Right kidney (tissue), 1 donor: ENCODE data around the gene NEURL3.
"Not testable (repeated sequence)": the region's sequence is repeated elsewhere in the genome, so short reads cannot be mapped to it uniquely, and the experiment has no call there.

Source experiments
- DNase-seq: peaks from one replicate; pipeline ENCODE4 v3.0.0-alpha.2; 2016

Gene NEURL3

DNA sequence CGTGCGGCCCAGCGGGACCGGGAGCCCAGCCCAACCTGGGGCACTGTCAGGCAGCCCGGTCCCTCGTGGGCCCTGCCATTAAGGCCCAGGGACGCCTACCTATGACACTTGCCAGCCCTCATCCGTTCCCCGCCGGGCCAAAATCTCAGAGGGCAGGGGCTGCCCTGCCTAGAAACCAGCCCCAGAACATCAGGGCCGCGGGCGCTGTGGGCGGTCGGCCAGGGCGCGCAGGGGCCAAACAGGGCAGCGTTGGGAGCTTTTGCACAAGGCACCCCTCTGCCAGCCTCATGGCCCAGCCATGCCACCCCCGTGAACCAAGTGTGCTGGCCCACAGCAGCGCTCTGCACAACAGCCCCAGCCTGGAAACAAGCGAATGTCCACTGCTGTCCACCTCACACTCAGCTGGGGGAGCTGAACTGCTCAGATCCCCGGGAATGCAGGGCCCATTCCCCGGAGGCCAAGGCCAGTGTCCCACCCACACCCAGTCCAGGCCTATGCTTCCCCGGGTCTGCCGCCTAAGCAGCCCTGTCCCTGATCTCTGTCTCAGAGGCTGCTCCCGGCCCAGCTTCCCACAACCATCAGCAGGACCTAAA lies 3.5 kb upstream of the NEURL3 start:
- DNase-seq = peak; percentile 8

DNA sequence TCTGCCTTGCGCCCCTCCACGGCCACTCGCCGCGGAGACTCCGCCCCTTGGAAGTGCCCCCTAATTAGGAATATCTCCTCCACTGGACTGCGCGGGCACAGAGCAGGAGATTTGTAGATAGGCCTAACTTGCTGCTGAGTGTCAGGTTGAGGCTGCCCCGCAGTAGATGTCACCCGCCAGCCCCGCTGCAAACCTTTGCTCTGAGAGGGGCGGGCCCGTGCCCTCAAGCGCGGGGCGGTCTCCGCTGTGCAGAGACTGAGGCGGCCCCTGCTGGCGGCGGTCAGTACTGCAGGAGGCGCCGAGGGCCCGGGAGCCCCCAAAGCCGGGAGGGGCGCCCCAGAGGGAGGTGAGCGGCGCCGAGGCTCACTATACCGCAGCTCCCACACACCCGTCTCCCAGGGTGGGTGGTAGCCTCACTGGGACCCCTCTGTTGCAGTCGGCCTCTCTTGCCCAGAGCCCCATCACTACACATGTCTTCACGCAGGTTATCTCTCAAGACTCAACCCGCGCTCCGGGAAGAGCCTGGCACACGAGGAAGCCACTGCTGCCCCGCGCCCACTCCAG lies 2.9 kb upstream of the NEURL3 start:
- DNase-seq = peak; percentile 89

DNA sequence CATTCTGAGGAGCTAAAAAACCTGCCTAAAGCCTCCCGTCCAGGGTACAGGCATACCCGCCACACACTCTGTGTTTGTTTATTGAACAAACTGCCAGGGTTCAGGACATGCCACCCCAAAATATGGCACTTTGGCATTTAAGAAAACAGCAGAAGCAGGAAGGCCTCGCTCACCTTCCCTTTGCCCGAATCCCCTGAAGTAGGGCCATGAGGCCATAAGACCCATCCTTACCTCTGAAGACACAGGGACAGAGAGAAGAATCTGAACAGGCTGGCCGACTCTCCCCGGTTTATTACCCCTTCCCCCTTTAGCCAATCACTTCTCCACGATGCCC lies 1.7 kb upstream of the NEURL3 start:
- no peak for DNase-seq

DNA sequence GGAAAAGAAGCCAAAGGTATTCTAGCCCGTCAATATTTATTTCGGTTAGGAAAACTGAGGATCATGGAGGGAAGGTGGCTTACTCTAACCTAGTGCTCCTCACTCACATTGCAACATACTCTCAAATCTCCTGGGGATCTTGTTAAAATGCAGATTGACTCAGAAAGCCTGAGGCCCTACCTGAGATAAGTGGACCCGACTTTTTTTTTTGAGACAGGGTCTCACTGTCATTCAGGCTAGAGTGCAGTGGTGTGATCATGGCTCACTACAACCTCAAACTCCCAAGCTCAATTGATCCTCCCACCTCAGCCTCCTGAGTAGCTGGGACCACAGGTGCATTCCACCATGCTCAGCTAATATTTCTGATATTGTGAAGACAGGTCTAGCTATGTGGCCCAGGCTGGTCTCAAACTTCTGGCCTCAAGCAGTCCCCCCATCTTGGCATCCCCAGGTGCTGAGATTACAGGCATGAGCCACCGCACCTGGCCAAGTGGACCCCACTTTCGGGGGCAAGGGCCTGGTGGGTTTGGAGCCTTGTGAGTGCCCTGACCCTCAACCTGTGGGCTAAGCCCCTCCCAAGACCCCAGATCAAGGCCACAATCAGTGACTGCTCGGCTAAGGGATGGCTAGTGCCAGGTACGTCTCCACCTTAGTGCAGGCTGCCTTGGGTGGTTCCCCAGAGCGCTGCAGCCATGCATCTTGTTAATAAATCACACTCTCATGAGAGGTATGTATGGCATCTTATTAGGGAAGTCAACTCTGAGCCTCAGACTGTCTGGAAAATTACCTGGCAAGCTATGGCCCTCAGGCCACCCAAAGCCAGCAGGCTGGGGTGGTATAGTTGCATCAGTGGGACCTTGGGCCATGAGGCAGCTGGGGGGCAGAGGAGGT lies 1.1 kb upstream of the NEURL3 start:
- DNase-seq = no peak

DNA sequence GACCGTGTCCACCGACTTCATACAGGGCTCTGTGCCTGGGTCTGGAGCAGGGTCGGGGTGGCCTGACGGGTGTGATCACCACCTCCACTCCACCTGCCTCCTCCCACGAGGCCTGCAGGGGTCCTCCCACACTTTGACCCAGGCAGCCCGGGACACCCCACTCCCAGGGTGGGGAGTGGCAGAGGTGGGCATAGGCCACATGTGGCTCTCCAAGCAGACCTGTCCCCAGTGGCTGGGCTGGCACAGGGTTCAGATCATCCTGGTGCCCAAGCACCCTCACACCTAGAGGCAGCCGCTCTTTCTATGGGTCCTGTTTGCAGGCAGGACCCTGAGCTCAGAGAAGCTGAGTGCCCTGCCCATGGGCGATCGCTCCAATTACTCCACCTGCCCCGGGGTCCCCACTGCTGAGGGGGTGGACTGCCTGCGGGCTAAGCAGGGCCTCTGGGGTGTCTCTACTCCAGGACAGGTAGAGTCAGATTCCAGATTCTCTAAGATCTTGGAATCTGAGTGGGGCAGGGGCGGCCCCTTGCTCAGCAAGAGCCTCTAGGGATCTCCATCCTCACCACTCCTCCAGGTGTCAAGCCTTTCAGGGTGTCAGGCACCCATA lies 1.4 kb downstream of the NEURL3 start:
- DNase-seq = no peak

DNA sequence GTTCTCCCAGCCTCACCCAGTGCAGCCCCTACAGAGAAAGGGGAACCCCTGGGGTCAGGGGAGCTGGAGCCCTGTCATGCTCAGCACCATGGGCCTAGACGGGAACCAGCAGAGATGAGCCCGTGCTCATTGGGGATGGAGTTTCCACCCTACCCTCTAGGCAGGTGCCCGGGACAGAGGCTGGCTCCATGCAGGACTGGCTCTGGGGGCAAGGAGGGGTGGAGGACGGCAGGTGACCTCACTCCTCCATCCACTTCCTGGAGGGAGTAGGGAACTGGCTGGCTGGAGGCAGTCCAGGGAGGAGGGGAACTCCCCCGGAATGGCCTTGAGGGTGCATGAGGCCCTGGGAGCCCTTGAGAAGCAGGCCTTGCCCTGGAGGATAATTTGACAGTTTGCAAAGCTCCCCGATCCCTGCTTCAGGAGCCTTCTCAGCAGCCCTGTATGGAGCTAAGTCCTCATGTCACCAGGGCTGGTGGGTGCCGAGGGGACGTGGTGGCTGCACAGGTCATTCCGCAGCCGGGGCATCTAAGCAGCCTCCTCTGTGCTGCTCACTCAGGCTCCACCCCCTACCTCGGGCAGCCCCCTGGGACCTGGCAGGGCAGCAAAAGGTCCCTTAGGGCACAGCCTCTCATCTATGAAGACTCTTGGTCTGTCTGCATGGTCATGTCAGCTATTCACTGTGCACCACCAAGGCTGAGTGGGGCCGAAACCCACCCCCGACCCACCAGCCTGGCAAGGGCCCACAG lies 2.1 kb downstream of the NEURL3 start:
- no peak for DNase-seq

DNA sequence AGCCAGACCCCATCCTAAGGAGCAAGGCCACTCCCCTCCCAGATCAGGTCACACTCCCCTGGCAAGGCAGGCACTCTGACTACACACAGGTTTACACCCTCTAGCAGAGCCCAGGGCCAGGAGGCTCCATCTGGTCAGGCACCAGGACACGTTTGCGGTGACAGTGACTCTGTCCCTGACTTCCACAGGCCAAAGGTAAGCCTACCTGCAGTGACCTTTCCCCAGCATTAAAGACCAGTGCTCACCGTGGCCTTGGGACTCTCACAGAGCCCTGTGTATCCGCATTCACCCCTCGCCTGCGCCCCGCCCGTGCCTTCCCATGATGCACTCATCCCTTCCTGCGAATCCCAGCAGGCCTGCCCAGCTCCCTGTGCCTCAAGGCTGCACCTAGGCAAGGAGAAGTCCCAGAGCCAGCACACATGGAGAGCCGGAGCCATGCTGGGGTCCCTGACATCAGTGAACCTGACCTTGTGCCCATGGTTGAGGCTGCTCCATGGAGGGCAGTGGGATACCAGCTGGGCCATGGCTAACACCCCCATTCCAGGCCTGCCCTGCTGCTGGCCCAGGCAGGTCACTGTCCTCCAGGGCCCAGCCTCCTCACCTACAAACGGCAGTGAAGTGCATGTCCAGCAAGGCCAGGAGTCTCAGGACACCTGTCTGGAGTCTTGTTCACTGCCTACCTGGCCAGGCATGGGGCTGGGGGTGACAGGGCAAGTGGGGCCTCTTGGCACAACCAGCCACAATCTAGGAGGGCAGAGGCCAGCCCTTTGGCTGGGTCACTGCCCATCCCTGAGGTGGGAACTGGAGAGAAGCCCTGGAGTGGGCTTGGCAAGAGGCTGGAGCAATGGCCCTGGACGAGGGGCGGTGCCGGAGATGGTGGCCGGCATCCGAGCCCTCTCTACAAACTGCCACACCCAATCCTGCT lies 3.0 kb downstream of the NEURL3 start:
- no peak for DNase-seq

DNA sequence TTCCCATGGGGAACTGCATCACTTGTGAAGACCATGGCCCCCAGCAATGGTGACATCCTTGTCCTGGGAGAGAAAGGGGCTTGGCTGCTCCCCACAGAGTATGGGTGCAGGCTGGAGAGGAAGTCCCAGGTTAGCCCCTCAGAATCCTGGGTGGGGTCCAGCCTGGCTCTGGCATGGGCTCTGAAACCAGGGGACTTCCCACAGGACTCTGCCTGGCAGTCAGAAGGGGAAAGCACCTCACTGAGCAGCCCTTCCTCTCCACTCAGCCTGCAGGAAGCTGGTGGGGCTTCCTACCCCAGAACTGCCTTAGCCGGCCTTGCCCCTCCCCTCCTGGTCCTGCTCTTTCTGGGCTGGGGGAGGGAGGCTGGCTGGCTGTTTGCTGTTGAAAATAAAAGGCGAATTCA lies 3.7 kb downstream of the NEURL3 start:
- no peak for DNase-seq

DNA sequence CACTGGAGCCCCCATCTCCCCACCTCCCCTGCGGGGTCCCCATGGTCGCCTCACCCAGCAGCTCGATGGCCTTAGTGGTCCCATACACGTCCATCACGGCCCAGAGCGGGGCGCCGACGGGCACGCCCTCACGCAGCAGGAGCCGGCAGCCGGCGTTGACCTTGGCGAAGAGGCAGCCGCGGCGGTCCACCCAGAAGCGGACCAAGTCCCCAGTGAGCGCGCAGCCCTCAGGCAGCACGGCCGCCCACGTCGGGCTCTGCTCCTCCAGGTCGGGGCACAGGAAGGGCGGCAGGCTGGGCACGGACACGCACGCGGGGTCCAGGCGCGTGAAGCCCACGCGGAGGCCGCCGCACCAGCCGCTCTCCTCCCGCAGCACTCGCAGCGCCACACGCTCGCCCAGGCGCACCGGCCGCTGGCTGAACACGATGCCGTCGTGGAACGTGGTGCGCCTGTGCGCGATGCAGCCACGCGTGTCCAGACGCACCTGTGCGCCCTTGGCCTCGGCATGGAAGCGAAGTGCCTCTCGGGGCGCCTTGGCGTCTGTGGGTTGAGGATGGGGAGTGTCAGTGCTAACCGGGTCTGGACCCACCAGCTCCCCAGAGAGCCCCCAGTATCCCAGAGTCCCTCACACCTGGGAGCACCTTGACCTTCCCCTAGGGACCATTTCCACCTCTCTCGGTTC lies 4.6 kb downstream of the NEURL3 start:
- no peak for DNase-seq

DNA sequence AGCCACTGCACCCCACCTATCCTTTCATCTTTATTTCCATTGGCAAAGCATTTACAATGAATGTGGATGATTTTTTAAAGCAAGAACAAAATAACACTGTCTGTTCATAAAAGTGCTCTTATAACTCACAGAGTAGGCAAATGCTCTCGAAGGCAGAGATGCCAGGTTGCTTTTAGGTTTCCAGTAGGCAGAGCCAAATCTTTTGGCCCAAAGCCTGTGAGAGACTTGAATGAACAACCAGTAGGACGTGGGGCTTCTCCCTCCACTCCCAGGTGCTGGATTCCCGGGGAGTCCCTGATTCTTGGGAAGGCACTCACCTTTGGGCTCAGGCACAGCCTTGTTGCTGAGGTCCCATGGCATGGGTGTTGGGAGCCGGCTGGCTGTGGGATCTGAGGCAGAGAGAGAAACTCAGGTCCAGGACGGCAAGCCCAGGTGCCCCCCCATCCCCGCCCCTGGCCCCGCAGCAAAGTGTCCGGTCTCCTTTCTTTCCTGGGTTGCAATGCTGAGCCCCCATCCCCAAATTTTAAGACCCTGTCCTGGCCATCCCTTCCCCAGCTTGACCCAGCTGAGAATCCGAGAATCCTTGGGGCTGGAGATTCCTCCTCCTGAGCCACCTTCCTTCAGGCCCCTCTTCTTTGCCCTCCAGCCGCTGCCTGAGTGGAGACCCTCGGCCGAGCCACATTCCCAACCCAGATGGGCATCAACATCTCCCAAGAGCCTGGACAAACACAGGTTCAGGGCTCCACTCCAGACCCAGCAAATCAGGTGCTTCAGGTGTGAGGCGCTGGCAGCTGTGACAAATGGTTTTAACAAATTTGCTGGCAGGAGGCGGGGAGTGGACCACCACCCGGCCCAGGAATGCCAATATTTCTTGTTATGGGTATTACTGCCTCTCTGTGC lies 5.8 kb downstream of the NEURL3 start:
- no peak for DNase-seq

DNA sequence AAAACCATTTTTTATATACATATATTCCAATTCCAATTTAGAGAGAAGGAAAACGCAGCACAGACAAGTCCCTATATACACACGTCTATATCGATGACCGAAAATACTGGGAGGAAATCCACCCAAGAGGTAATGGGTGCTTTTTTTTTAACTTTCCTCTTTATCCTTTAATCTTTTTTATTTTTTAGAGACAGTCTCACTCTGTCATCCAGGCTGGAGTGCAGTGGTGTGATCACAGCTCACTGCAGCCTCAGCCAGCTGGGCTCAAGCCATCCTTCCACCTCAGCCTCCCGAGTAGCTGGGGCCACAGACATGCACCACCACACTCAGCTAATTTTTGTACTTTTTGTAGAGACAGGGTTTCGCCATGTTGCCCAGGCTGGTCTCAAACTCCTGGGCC lies 6.5 kb downstream of the NEURL3 start:
- not testable (repeated sequence) for DNase-seq

DNA sequence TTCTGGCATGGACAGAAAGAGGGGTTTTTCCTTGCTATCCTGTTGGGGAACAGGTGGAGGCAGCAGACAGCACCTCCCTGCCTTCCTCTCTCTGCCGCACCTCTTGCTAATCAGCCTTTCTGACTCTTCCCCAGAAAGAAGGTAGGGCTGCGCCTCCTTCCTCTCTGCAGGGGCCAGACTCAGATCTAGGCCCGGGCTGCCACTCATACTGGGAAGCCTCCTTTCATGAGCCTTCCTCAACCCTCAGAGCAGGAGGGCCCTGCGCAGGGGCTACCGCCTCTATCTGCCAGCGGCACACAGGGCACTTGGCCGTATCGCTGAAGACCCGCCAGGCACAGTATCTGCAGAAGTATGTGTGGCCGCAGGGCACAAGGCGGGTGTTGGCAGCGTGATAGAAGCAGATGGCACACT lies 7.1 kb downstream of the NEURL3 start:
- DNase-seq = no peak

DNA sequence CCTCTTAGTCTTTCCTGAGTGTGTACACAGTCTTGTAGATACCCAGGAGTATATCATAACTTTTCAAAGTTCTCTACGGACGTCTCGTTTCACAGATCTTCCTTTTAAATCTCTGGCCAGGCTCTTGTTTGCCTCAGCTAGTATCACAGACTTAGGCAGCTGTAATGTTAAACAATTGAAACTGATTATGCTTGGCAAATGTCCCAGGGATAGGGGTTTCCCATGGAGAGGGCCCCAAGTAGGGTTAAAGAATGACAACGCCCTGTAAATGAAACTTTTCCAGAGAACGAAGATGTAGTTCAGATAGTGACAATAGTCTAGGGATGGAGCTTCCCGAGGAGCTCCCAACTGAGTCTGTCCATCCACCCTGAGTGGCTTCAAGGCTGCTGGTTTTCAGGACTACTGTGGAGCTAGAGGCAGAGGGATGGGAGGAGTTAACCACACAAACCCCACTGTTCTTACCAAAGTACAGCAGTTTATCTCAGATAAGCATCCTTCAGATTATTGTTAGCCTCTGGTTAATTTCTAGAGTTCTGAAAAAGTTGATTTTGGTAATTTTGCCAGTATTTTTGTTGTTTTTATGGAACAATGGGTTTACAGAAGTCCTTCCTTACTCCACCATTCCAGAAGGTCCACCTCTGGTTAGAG lies 9.1 kb downstream of the NEURL3 start:
- no peak for DNase-seq

DNA sequence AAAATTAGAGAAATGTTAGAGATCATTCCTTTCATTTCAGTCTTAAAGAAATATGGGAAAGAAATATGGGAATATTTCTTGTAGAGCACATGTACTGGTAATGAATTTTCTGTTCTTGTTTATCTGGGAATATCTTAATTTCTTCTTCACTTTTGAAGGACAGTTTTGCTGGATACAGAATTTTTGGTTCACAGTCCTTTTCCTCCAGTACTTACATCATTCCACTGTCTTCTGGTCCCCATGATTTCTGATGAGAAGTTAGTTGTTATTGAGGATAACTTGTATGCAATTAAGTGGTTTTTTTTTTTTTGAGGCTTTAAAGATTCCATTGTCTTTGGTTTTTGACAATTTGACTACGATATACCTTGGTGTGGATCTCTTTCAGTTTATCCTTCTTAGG lies 11.0 kb downstream of the NEURL3 start:
- no peak for DNase-seq

DNA sequence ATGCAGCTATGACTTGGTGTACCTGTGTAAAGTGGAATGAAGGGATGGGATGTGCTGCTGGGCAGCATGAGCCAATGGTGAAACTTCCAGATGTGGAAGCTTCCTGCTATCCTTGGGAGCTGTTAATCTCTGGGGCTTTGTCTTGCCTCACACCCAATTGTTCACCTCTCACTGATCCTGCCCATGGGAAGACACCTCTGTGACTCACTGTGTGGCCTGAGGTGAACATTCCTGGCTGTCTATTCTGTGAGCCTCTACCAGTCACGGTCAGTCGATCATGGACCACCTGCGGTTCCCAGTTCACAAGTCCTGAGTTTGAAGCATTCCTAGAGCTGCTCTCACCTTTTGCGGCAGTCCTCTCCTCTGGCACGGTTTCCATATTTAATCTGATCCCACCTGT lies 12.1 kb downstream of the NEURL3 start:
- DNase-seq = no peak

DNA sequence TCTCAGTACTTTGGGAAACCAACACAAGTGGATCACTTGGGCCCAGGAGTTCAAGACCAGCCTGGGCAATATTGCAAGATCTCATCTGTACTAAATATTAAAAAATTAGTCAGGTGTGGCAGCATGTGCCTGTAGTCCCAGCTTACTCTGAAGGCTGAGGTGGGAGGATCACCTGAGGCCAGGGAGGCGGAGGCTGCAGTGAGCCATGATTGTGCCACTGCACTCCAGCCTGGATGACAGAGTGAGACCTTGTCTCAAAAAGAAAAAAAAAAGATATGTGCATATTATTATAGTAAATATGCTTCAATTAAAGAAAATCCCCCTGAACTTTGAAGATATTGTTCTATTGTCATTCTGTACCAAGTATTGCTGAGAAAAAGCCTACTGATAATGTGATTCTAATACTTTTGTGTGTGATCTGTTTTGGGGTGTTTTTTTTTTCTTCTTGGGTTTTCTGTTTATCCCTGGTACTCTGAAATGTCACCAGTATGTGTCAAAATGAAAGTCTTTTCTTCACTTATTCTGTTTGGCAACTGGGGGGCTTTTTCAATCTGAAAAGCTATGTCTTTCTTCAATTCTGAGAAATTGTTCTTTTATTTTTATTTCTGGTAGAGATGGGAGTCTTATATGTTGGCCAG lies 13.2 kb downstream of the NEURL3 start:
- DNase-seq = no peak

DNA sequence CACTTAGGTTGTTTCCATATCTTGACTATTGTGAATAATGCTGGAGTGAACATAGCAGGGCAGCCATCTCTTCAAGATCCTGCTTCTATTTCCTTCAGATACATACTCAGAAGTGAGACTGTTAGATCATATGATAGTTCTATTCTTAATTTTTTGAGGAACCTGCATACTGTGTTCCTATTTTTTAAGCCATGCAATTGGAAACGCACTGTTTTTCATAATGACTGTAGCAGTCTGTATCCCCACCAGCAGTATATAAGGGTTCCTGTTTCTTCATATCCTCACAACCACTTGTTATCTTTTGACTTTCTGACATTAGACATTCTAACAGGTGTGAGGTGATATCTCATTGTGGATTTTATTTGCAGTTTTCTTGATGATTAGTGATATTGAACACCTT lies 15.5 kb downstream of the NEURL3 start:
- DNase-seq = no peak

DNA sequence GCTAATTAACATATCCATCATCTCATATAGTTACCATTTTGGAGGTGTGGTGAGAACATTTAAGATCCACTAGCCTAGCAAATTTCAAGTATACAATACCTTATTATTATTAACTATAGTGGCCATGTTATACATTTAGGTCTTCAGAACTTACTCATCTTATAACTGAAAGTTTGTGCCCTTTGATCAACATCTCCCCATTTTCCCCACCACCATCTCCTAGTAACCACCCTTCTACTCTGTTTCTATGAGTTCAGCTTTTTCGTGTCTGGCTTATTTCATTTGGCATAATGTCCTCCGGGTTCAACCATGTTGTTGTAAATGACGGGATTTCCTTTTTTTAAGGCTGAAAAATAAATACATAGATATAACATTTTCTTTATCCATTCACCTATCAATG lies 15.9 kb downstream of the NEURL3 start:
- DNase-seq = no peak

DNA sequence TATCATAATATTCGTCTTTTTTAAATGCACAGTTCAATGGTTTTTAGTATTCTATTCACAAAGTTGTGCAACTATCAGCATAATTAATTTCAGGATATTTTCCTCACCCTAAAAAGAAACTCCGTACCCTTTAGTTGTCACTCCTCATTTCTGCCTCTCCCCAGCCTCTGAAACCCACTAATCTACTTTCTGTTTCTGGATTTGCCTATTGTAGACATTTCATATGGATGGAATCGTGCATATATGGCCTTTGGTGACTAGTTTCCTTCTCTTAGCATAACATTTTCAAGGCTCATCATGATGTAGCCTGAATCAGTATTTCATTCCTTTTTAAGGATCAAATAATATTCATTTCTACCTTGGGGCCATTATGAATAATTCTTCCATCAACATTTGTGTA lies 18.5 kb downstream of the NEURL3 start:
- DNase-seq = no peak
